ENCODE data around the gene SYNDIG1L. TPM values are rescaled to one million over a fixed set of nuclear protein-coding genes. Genes with fewer than 3 reads are reported as not detected.
"Not testable (repeated sequence)": the region's sequence is repeated elsewhere in the genome, so short reads cannot be mapped to it uniquely, and the experiment has no call there.

Gene SYNDIG1L
- total RNA-seq, 1 donor, result not detected

- TF ChIP-seq CTCF (IDR thresholded peaks at IDR 0.05; ENCODE audit: insufficient read depth, low read length), result peak; percentile 43
- no peak overlapping the region for H3K4me3 ChIP-seq (ENCODE audit: low read depth, low read length)
- DNase-seq (ENCODE audit: low read depth), result peak; percentile 15
These were observed 25.9 kb downstream of the SYNDIG1L start for GRCh38 chr14:74400031-74400685.

- DNase-seq (ENCODE audit: low read depth), result no peak
- TF ChIP-seq CTCF (IDR thresholded peaks at IDR 0.05; ENCODE audit: insufficient read depth, low read length), result no peak
- H3K4me3 ChIP-seq (ENCODE audit: low read depth, low read length), result no peak overlapping the region
These were observed 30.9 kb downstream of the SYNDIG1L start for GRCh38 chr14:74395094-74395493.

GRCh38 chr14:74394549-74394948, 31.5 kb downstream of the SYNDIG1L start:
- H3K4me3 ChIP-seq (ENCODE audit: low read depth, low read length), result no peak overlapping the region
- no peak for DNase-seq (ENCODE audit: low read depth)
- TF ChIP-seq CTCF (IDR thresholded peaks at IDR 0.05; ENCODE audit: insufficient read depth, low read length), result no peak

- no peak for TF ChIP-seq CTCF (IDR thresholded peaks at IDR 0.05; ENCODE audit: insufficient read depth, low read length)
- H3K4me3 ChIP-seq (ENCODE audit: low read depth, low read length), result no peak overlapping the region
- no peak for DNase-seq (ENCODE audit: low read depth)
These were observed 33.1 kb downstream of the SYNDIG1L start for GRCh38 chr14:74392616-74393570.

- no peak for DNase-seq (ENCODE audit: low read depth)
- no peak overlapping the region for H3K4me3 ChIP-seq (ENCODE audit: low read depth, low read length)
- no peak for TF ChIP-seq CTCF (IDR thresholded peaks at IDR 0.05; ENCODE audit: insufficient read depth, low read length)
These were observed 34.5 kb downstream of the SYNDIG1L start for GRCh38 chr14:74391479-74391878.

GRCh38 chr14:74390505-74390904, 35.5 kb downstream of the SYNDIG1L start:
- DNase-seq (ENCODE audit: low read depth); H3K4me3 ChIP-seq (ENCODE audit: low read depth, low read length): not testable (repeated sequence)

- no peak for TF ChIP-seq CTCF (IDR thresholded peaks at IDR 0.05; ENCODE audit: insufficient read depth, low read length)
- no peak overlapping the region for H3K4me3 ChIP-seq (ENCODE audit: low read depth, low read length)
- no peak for DNase-seq (ENCODE audit: low read depth)
These were observed 36.0 kb downstream of the SYNDIG1L start for GRCh38 chr14:74389980-74390379.
